Lung (tissue), 16 donors: ENCODE data around the gene RNU5B-1. TPM values are rescaled to one million over a fixed set of nuclear protein-coding genes. Genes with fewer than 3 reads are reported as not detected.

Source experiments
- ATAC-seq: fragments of 200-7000 bp; cut with Tn5 transposase; one replicate; pipeline ENCODE4 v1.9.1; 2020; ENCODE audit warnings: moderate number of reproducible peaks; ENCODE audit not compliant: insufficient read depth, low FRiP score
- DNase-seq, 3 donors: peaks; one replicate each; pipeline ENCODE4 v3.0.0-alpha.2; 2013 to 2017
- H3K27ac ChIP-seq, 2 donors: one replicate each; pipeline ENCODE4 v1.5.1; 2013; ENCODE audit warnings: mild to moderate bottlenecking in 2 of 2, moderate library complexity in 2 of 2, control low read depth in 1 of 2, inconsistent platforms in 1 of 2, low read depth in 1 of 2, low read length in 1 of 2
- H3K27me3 ChIP-seq, 3 donors: one replicate each; pipeline ENCODE4 v1.5.1; 2013; ENCODE audit warnings: low read length in 2 of 3; ENCODE audit not compliant: control insufficient read depth in 3 of 3, insufficient read depth in 3 of 3
- H3K36me3 ChIP-seq, 4 donors: one replicate each; pipeline ENCODE4 v1.5.1; 2013; ENCODE audit warnings: low read length in 4 of 4, mild to moderate bottlenecking in 1 of 4, moderate library complexity in 1 of 4; ENCODE audit not compliant: control insufficient read depth in 4 of 4, insufficient read depth in 4 of 4
- H3K4me1 ChIP-seq, 5 donors: one replicate each; pipeline ENCODE4 v1.5.1; 2013; ENCODE audit warnings: low read length in 5 of 5, mild to moderate bottlenecking in 2 of 5, moderate library complexity in 1 of 5; ENCODE audit not compliant: control insufficient read depth in 5 of 5, insufficient read depth in 5 of 5
- H3K4me3 ChIP-seq: one replicate; pipeline ENCODE4 v1.5.1; 2013; ENCODE audit warnings: mild to moderate bottlenecking, control low read depth, moderate library complexity
- H3K9ac ChIP-seq, 2 donors: one replicate each; pipeline ENCODE4 v1.5.1; 2013; ENCODE audit warnings: low read length in 2 of 2, control low read depth in 1 of 2; ENCODE audit not compliant: insufficient read depth in 1 of 2
- H3K9me3 ChIP-seq, 4 donors: one replicate each; pipeline ENCODE4 v1.5.1; 2013; ENCODE audit warnings: low read length in 3 of 4, mild to moderate bottlenecking in 1 of 4, moderate library complexity in 1 of 4; ENCODE audit not compliant: control insufficient read depth in 4 of 4, insufficient read depth in 3 of 4
- whole genome bisulfite sequencing, 2 donors: extraction: QIAGEN DNeasy Blood & Tissue Kit; methylation state at CpG; one replicate each; pipeline ENCODE4 v1.1.7; 2013; 5-methylcytosine and 5-hydroxymethylcytosine counted together
- long read RNA-seq, 5 donors: transcript quantifications; one replicate each; lab custom pipeline, GENCODE V29; 2026
- polyA plus RNA-seq, 2 donors: library from polyadenylated mRNA; stranded (reverse); fragments of 200-250 nt; gene quantifications; one replicate each; pipeline ENCODE4 v1.2.1, GENCODE V29; 2013
- total RNA-seq, 2 donors: library from RNA; depleted of rRNA in 1 of 2; stranded (reverse); fragments of >200 nt in 1 of 2; gene quantifications; one replicate each; pipeline ENCODE4 v1.2.1, GENCODE V29; 2014 to 2021
- TF ChIP-seq, protein P1 (sequence below): IDR thresholded peaks from 2 replicates; pipeline ENCODE4 v1.5.1; 2012; ENCODE audit warnings: mild to moderate bottlenecking; ENCODE audit errors: control extremely low read depth, extremely low read depth
- donor health status: control.
- donor health status: control.
- donor health status: Bipolar disorder and iron deficiency.
- donor health status: healthy.
- donor health status: DM: yes; HTN: yes; CAD: no.

RNU5B-1 gene
- total RNA-seq (10 to 100 TPM in 1 of 2 donors, not detected in 1; 10.9 TPM), polyA plus RNA-seq (not detected)
- long read RNA-seq, donor 1, result 0 reads
- long read RNA-seq, donor 2, result 0 reads
- long read RNA-seq, donor 3, result 0 reads
- long read RNA-seq, donor 4, result 0 reads
- long read RNA-seq, donor 5, result 0 reads

DNA sequence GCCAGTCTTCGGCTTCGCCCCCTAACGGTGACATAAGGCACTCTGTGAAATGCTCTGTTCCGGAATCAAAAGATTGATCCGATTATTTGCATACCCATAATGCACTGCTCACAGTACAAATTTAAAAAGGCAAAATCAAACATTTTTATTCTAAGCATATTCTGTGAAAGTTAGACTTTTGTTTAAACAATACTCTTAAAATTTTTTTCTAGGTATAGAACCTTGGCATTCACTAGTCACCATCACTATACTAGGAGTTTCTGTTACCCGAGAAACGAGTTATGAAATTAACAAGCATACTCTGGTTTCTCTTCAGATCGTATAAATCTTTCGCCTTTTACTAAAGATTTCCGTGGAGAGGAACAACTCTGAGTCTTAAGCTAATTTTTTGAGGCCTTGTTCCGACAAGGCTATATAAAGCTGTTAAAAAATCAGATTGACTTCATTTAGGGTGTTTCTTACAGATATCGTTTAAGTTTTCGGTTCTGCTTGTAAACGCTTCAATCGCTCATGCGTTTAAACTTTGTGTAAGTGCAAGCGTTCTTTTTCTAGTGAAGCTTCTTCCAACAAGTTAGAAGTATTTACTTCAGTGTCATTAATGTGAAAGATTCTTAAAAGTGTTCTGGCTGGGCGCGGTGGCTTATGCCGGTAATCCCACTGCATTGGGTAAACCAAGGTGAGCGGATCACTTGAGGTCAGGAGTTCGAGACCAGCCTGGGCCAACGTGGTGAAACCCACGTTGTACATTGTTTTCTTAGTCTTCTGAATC is at the start of gene RNU5B-1:
TSS of gene RNU5B-1 (plus strand) at position 297 of the 769 bp plus-strand sequence.
- Histone ChIP-seq H3K4me3 (no peak within 1 kb of the TSS), H3K36me3 (no peaks in the 10 kb centered on the region), H3K27me3 (no peaks in the 10 kb centered on the region), H3K27ac (peak within 1 kb of the TSS; percentile 92), H3K9me3 (no peaks in the 10 kb centered on the region), H3K4me1 (peaks cover 0 to 11% (median 3%) of the 10 kb centered on the region in 5 donors), H3K9ac (peak within 1 kb of the TSS; percentile 87 to 96)
- TF ChIP-seq, protein P1, sequence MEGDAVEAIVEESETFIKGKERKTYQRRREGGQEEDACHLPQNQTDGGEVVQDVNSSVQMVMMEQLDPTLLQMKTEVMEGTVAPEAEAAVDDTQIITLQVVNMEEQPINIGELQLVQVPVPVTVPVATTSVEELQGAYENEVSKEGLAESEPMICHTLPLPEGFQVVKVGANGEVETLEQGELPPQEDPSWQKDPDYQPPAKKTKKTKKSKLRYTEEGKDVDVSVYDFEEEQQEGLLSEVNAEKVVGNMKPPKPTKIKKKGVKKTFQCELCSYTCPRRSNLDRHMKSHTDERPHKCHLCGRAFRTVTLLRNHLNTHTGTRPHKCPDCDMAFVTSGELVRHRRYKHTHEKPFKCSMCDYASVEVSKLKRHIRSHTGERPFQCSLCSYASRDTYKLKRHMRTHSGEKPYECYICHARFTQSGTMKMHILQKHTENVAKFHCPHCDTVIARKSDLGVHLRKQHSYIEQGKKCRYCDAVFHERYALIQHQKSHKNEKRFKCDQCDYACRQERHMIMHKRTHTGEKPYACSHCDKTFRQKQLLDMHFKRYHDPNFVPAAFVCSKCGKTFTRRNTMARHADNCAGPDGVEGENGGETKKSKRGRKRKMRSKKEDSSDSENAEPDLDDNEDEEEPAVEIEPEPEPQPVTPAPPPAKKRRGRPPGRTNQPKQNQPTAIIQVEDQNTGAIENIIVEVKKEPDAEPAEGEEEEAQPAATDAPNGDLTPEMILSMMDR, result peak; percentile 74
- ATAC-seq (peak; percentile 87), DNase-seq (peak; percentile 88 to 98 (median 97))
- 0% methylated on average over 24 of the region's 24 CpGs for WGBS, 2 donors

DNA sequence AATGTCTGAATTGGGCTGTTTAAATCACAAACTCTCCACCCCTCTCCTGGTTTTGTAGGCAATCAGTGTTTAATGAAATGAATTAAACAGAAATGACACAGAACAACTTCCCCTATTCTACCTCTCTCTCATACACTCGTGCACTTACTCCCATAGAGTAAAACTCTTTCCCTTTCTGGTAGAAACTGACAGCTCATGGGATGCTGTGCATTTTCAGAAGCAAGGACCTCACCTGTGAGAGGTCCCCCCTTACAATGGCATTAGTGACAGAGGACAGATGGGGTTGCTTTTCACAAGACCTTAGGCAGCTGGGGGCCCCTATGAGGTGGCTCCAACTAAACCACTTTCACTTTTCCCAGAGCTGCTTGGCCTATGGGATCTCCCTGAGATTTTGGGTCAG is 49.7 kb upstream of the RNU5B-1 start:
- H3K4me3 ChIP-seq, result no peak overlapping the region
- ATAC-seq, result no peak
- DNase-seq, result no peak
- no peak overlapping the region for H3K9ac ChIP-seq
- peaks cover 0 to 9% (median 7%) of the 10 kb centered on the region in 4 donors for H3K36me3 ChIP-seq
- H3K4me1 ChIP-seq, result peaks cover 0 to 33% (median 9%) of the 10 kb centered on the region in 5 donors
- H3K27me3 ChIP-seq, result no peaks in the 10 kb centered on the region
- H3K9me3 ChIP-seq, result no peaks in the 10 kb centered on the region
- WGBS, 2 donors, result 41 to 88% methylated on average over 1 of the region's 1 CpG
- TF ChIP-seq, protein P1, result no peak
- no peak overlapping the region for H3K27ac ChIP-seq

DNA sequence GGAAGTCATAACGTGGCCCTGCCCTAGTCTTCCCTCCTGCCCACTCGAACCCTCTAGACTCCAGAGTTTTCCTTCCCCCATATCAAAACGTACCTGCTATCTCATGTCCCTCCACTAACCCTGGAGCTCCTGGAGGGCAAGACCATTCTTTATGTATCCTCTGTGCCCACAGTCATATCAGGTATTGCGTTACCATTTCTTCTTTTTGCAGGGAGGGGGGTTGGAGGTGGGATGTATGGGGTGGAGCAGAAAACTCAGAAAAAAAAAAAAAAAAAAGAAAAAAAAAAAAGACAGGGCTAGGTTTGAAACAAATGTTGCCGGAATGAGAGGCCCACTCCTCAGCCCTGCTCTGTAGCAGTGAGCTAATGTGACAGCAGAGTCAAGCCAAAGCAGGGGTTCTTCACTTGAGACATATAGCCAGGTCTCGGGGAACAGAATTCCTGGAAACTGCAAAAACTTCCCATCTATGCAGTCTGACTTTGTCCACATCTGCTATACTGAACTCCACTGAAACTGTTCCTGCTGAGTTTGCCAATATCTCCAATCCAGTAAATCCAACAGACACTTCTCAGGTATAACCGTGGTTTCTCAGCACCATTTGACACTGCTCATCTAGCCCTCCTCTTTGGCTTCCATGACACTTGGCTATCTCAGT is 48.9 kb upstream of the RNU5B-1 start:
- H3K9ac ChIP-seq, result no peak overlapping the region
- WGBS, 2 donors, result 90 to 94% methylated on average over 7 of the region's 7 CpGs
- H3K27me3 ChIP-seq, result no peaks in the 10 kb centered on the region
- peaks cover 0 to 41% (median 18%) of the 10 kb centered on the region in 5 donors for H3K4me1 ChIP-seq
- H3K9me3 ChIP-seq, result no peaks in the 10 kb centered on the region
- TF ChIP-seq, protein P1, result no peak
- ATAC-seq (no peak), DNase-seq (no peak)
- H3K36me3 ChIP-seq, result peaks cover 6 to 16% (median 14%) of the 10 kb centered on the region in 4 donors
- H3K27ac ChIP-seq, result no peak overlapping the region
- no peak overlapping the region for H3K4me3 ChIP-seq
